HG03025 (cell line): ENCODE data around the gene BOLA1.
"Not testable (repeated sequence)": the region's sequence is repeated elsewhere in the genome, so short reads cannot be mapped to it uniquely, and the experiment has no call there.

ENCODE experiments used
- ATAC-seq: cut with Tn5 transposase; IDR thresholded peaks from one replicate; pipeline ENCODE4 v1.9.1; 2021; ENCODE audit warnings: mild to moderate bottlenecking, moderate library complexity; ENCODE audit not compliant: unreplicated experiment, low FRiP score

Gene BOLA1

GRCh38 chr1:149899460-149900284, at the start of gene BOLA1:
TSS of gene BOLA1 (plus strand) at chr1:149899568. CDS start at chr1:149900060, 492 bp downstream.
- ATAC-seq: peak; percentile 77

- no peak for ATAC-seq
These were observed 49.4 kb upstream of the BOLA1 start for GRCh38 chr1:149849947-149850360.

- ATAC-seq: peak; percentile 55
These were observed 48.5 kb upstream of the BOLA1 start for GRCh38 chr1:149850732-149851345.

GRCh38 chr1:149851585-149852213, 47.7 kb upstream of the BOLA1 start:
- peak; percentile 25 for ATAC-seq

- ATAC-seq: not testable (repeated sequence)
These were observed 47.1 kb upstream of the BOLA1 start for GRCh38 chr1:149852263-149852662.

GRCh38 chr1:149860271-149860670, 39.1 kb upstream of the BOLA1 start:
- peak; percentile 8 for ATAC-seq

GRCh38 chr1:149860684-149861496, 38.5 kb upstream of the BOLA1 start:
- ATAC-seq: peak; percentile 66

GRCh38 chr1:149861497-149862054, 37.8 kb upstream of the BOLA1 start:
- not testable (repeated sequence) for ATAC-seq

GRCh38 chr1:149866887-149867286, 32.5 kb upstream of the BOLA1 start:
- ATAC-seq: not testable (repeated sequence)

GRCh38 chr1:149873060-149873459, 26.3 kb upstream of the BOLA1 start:
- not testable (repeated sequence) for ATAC-seq

GRCh38 chr1:149877211-149877946, 22.0 kb upstream of the BOLA1 start:
- no peak for ATAC-seq

GRCh38 chr1:149879556-149879955, 19.8 kb upstream of the BOLA1 start:
- ATAC-seq: no peak

- ATAC-seq: no peak
These were observed 17.5 kb upstream of the BOLA1 start for GRCh38 chr1:149881876-149882275.

- no peak for ATAC-seq
These were observed 15.6 kb upstream of the BOLA1 start for GRCh38 chr1:149883598-149884247.

GRCh38 chr1:149884433-149885338, 14.7 kb upstream of the BOLA1 start:
- no peak for ATAC-seq

GRCh38 chr1:149885339-149886120, 13.8 kb upstream of the BOLA1 start:
- no peak for ATAC-seq

GRCh38 chr1:149886121-149886395, 13.3 kb upstream of the BOLA1 start:
- not testable (repeated sequence) for ATAC-seq
